ENCODE data around the gene NGEF.

Gene NGEF

GRCh38 chr2:232872826-232873225, 140.2 kb downstream of the NGEF start:
- no peaks in the 10 kb centered on the region for H3K79me2 ChIP-seq (ENCODE audit: insufficient read depth, low read length)
- no peak overlapping the region for H3K4me2 ChIP-seq (ENCODE audit: low read depth, low read length, poor library complexity, severe bottlenecking)
- H3K9me3 ChIP-seq (ENCODE audit: insufficient read depth, low read length) = no peaks in the 10 kb centered on the region
- no peak overlapping the region for H3K4me3 ChIP-seq (ENCODE audit: insufficient read depth, low read length, poor library complexity, severe bottlenecking)
- H3K27ac ChIP-seq (ENCODE audit: low read depth, low read length) = no peak overlapping the region
- TF ChIP-seq CTCF (IDR thresholded peaks at IDR 0.05; ENCODE audit: insufficient read depth, low read length, poor library complexity, severe bottlenecking) (no peak), EZH2phosphoT487 (conservative IDR thresholded peaks at IDR 0.05; ENCODE audit: low read length) (no peak)
- H4K20me1 ChIP-seq (ENCODE audit: low read depth, low read length) = no peaks in the 10 kb centered on the region
- no peak overlapping the region for H3K9ac ChIP-seq (ENCODE audit: low read length)
- no peaks in the 10 kb centered on the region for H3F3A ChIP-seq (ENCODE audit: insufficient read depth)
- H3K9me2 ChIP-seq (replicated peaks; ENCODE audit: insufficient read depth, low read length) = no peaks in the 10 kb centered on the region
- no peak overlapping the region for H2AFZ ChIP-seq (ENCODE audit: low read depth, low read length, severe bottlenecking)
- H3K27me3 ChIP-seq (ENCODE audit: low read length) = no peaks in the 10 kb centered on the region
- H3K36me3 ChIP-seq (ENCODE audit: low read length) = no peaks in the 10 kb centered on the region

GRCh38 chr2:232871835-232872736, 141.0 kb downstream of the NGEF start:
- Histone ChIP-seq H3K4me3 (ENCODE audit: insufficient read depth, low read length, poor library complexity, severe bottlenecking) (no peak overlapping the region), H3K27ac (ENCODE audit: low read depth, low read length) (no peak overlapping the region), H3K27me3 (ENCODE audit: low read length) (no peaks in the 10 kb centered on the region), H3K79me2 (ENCODE audit: insufficient read depth, low read length) (no peaks in the 10 kb centered on the region), H3K36me3 (ENCODE audit: low read length) (no peaks in the 10 kb centered on the region), H4K20me1 (ENCODE audit: low read depth, low read length) (no peaks in the 10 kb centered on the region), H3K9me3 (ENCODE audit: insufficient read depth, low read length) (no peaks in the 10 kb centered on the region), H3K9ac (ENCODE audit: low read length) (no peak overlapping the region), H3K9me2 (replicated peaks; ENCODE audit: insufficient read depth, low read length) (no peaks in the 10 kb centered on the region), H3K4me2 (ENCODE audit: low read depth, low read length, poor library complexity, severe bottlenecking) (no peak overlapping the region), H2AFZ (ENCODE audit: low read depth, low read length, severe bottlenecking) (no peak overlapping the region), H3F3A (ENCODE audit: insufficient read depth) (no peaks in the 10 kb centered on the region)
- TF ChIP-seq EZH2phosphoT487 (conservative IDR thresholded peaks at IDR 0.05; ENCODE audit: low read length) = no peak
- no peak for TF ChIP-seq CTCF (IDR thresholded peaks at IDR 0.05; ENCODE audit: insufficient read depth, low read length, poor library complexity, severe bottlenecking)

- no peaks in the 10 kb centered on the region for H3F3A ChIP-seq (ENCODE audit: insufficient read depth)
- no peak overlapping the region for H3K27ac ChIP-seq (ENCODE audit: low read depth, low read length)
- TF ChIP-seq CTCF (IDR thresholded peaks at IDR 0.05; ENCODE audit: insufficient read depth, low read length, poor library complexity, severe bottlenecking) = no peak
- no peak for TF ChIP-seq EZH2phosphoT487 (conservative IDR thresholded peaks at IDR 0.05; ENCODE audit: low read length)
- H3K4me3 ChIP-seq (ENCODE audit: insufficient read depth, low read length, poor library complexity, severe bottlenecking) = no peak overlapping the region
- no peaks in the 10 kb centered on the region for H3K27me3 ChIP-seq (ENCODE audit: low read length)
- no peaks in the 10 kb centered on the region for H3K79me2 ChIP-seq (ENCODE audit: insufficient read depth, low read length)
- H3K9me2 ChIP-seq (replicated peaks; ENCODE audit: insufficient read depth, low read length) = no peaks in the 10 kb centered on the region
- H3K9me3 ChIP-seq (ENCODE audit: insufficient read depth, low read length) = no peaks in the 10 kb centered on the region
- no peak overlapping the region for H3K9ac ChIP-seq (ENCODE audit: low read length)
- no peaks in the 10 kb centered on the region for H3K36me3 ChIP-seq (ENCODE audit: low read length)
- no peak overlapping the region for H3K4me2 ChIP-seq (ENCODE audit: low read depth, low read length, poor library complexity, severe bottlenecking)
- H4K20me1 ChIP-seq (ENCODE audit: low read depth, low read length) = no peaks in the 10 kb centered on the region
- no peak overlapping the region for H2AFZ ChIP-seq (ENCODE audit: low read depth, low read length, severe bottlenecking)
Observed at GRCh38 chr2:232871418-232871834, 141.6 kb downstream of the NGEF start.

Measured in SU-DHL-6 (cell line).